Measurements from ENCODE around the gene SORCS1.

- TF ChIP-seq TAF1 (IDR thresholded peaks at IDR 0.05; ENCODE audit: low read depth, low read length) (no peak), CTCF (IDR thresholded peaks at IDR 0.05; ENCODE audit: control extremely low read depth in 1 of 3, insufficient read depth in 1 of 3, low read depth in 1 of 3, low read length in 3 of 3) (no peak), PHF8 (conservative IDR thresholded peaks at IDR 0.05; ENCODE audit: low read depth, low read length) (no peak), POLR2A (IDR thresholded peaks at IDR 0.05; ENCODE audit: control extremely low read depth in 1 of 2, low read depth in 2 of 2, low read length in 2 of 2) (no peak), RNF2 (IDR thresholded peaks at IDR 0.05; ENCODE audit: borderline replicate concordance, low read depth, low read length, missing control alignments, poor library complexity, severe bottlenecking) (no peak), EZH2 (IDR thresholded peaks at IDR 0.05; ENCODE audit: low read depth, low read length, severe bottlenecking) (no peak), ATF3 (IDR thresholded peaks at IDR 0.05; ENCODE audit: insufficient read depth, low read depth, low read length) (no peak)
These were observed 443.8 kb downstream of the SORCS1 start for GRCh38 chr10:106720683-106721082.
